Fibroblast of upper back skin (primary cell): ENCODE data around the gene TCL1B.
"Not testable (repeated sequence)": the region's sequence is repeated elsewhere in the genome, so short reads cannot be mapped to it uniquely, and the experiment has no call there.

ENCODE experiments used
- DNase-seq: peaks from one replicate; pipeline ENCODE4 v3.0.0-alpha.2; 2013

The TCL1B gene

GRCh38 chr14:95707327-95707726 lies 21.1 kb downstream of the TCL1B start:
- no peak for DNase-seq

- no peak for DNase-seq
Measured at GRCh38 chr14:95710106-95710505, 23.9 kb downstream of the TCL1B start.

GRCh38 chr14:95711476-95712176 lies 25.4 kb downstream of the TCL1B start:
- DNase-seq, result no peak

GRCh38 chr14:95712398-95712797 lies 26.2 kb downstream of the TCL1B start:
- no peak for DNase-seq

GRCh38 chr14:95713596-95714371 lies 27.6 kb downstream of the TCL1B start, which contains the start of gene TCL1A:
Gene TCL1A (minus strand): TSS chr14:95714125. CDS start chr14:95714066, 59 bp downstream.
- DNase-seq, result no peak

GRCh38 chr14:95722525-95723190 lies 36.4 kb downstream of the TCL1B start:
- no peak for DNase-seq

GRCh38 chr14:95725685-95726336 lies 39.6 kb downstream of the TCL1B start:
- no peak for DNase-seq

GRCh38 chr14:95727056-95727700 lies 41.0 kb downstream of the TCL1B start:
- DNase-seq, result no peak

- DNase-seq, result not testable (repeated sequence)
Measured at GRCh38 chr14:95729402-95730028, 43.3 kb downstream of the TCL1B start.

- DNase-seq, result no peak
Measured at GRCh38 chr14:95730126-95730525, 43.9 kb downstream of the TCL1B start.

GRCh38 chr14:95733212-95733611 lies 47.0 kb downstream of the TCL1B start:
- DNase-seq, result no peak

GRCh38 chr14:95739356-95739755 lies 53.1 kb downstream of the TCL1B start:
- no peak for DNase-seq

- DNase-seq, result no peak
Measured at GRCh38 chr14:95741038-95741490, 54.8 kb downstream of the TCL1B start.

GRCh38 chr14:95741781-95742180 lies 55.6 kb downstream of the TCL1B start:
- DNase-seq, result no peak
